ENCODE data around the gene SRD5A2.

GRCh38 chr2:31586230-31586629, 5.5 kb upstream of the SRD5A2 start:
- no peak for TF ChIP-seq CTCF (IDR thresholded peaks at IDR 0.05)
- TF ChIP-seq EZH2phosphoT487 (IDR thresholded peaks at IDR 0.05) = no peak
- TF ChIP-seq EZH2 (IDR thresholded peaks at IDR 0.05) = no peak

All from neural progenitor cell (in vitro differentiated cells).